Measurements from ENCODE around the gene ERICH6. TPM values are rescaled to one million over a fixed set of nuclear protein-coding genes. Genes with fewer than 3 reads are reported as not detected.

Gene ERICH6
- total RNA-seq, 1 donor from 2014 or later = 0.40 TPM

DNA sequence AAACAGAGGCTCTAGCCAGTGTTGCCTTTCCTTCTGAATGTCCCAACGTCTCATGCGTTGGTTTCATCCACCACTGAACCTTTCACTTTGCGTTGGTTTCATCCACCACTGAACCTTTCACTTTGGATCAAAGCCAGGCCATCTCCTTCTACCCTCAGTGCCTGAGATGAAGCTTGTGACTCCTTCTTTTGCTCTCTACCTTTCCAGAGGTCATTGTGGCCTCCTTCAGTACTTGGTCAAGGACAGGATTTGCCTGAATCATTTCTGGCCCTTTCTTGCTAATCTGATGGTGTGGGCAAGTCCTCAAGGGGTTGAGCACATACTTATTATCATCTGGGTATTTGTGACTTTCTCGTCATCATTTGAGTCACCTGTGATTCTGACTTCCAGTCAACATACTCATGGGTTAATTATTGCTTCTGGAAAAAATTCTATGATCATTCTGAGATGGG lies 50.6 kb downstream of the ERICH6 start:
- TF ChIP-seq, protein P1, sequence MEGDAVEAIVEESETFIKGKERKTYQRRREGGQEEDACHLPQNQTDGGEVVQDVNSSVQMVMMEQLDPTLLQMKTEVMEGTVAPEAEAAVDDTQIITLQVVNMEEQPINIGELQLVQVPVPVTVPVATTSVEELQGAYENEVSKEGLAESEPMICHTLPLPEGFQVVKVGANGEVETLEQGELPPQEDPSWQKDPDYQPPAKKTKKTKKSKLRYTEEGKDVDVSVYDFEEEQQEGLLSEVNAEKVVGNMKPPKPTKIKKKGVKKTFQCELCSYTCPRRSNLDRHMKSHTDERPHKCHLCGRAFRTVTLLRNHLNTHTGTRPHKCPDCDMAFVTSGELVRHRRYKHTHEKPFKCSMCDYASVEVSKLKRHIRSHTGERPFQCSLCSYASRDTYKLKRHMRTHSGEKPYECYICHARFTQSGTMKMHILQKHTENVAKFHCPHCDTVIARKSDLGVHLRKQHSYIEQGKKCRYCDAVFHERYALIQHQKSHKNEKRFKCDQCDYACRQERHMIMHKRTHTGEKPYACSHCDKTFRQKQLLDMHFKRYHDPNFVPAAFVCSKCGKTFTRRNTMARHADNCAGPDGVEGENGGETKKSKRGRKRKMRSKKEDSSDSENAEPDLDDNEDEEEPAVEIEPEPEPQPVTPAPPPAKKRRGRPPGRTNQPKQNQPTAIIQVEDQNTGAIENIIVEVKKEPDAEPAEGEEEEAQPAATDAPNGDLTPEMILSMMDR (conservative IDR thresholded peaks at IDR 0.05) = no peak
- Mint-ChIP-seq H3K4me3 (no peak overlapping the region), H3K27me3 (ENCODE audit: low read depth) (no peaks in the 10 kb centered on the region), H3K4me1 (no peaks in the 10 kb centered on the region), H3K9me3 (peaks cover 5% of the 10 kb centered on the region), H3K36me3 (ENCODE audit: low read depth) (no peaks in the 10 kb centered on the region), H3K27ac (ENCODE audit: unreplicated experiment) (no peak overlapping the region)
- no peak for DNase-seq (ENCODE audit: low read depth, low spot score)

DNA sequence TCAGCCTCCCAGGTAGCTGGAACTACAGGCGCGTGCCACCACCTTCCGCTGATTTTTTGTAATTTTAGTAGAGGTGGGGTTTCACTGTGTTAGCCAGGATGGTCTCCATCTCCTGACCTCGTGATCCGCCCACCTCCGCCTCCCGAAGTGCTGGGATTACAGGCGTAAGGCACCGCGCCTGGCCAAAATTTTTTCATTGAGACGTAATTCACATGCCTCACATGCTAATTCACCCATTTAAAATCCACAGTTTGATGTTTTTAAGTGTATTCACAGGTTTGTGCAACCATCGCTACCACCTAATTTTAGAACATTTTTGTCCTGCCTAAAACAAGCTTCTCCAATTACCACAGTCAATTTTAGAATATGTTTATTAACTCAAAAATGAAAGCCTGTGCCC lies 63.5 kb downstream of the ERICH6 start:
- H3K4me3 Mint-ChIP-seq = no peak overlapping the region
- H3K27me3 Mint-ChIP-seq (ENCODE audit: low read depth) = no peaks in the 10 kb centered on the region
- H3K36me3 Mint-ChIP-seq (ENCODE audit: low read depth) = no peaks in the 10 kb centered on the region
- TF ChIP-seq, protein P1 (conservative IDR thresholded peaks at IDR 0.05) = no peak
- H3K9me3 Mint-ChIP-seq = peaks cover 2% of the 10 kb centered on the region
- H3K27ac Mint-ChIP-seq (ENCODE audit: unreplicated experiment) = no peak overlapping the region
- peaks cover 10% of the 10 kb centered on the region for H3K4me1 Mint-ChIP-seq
- no peak for DNase-seq (ENCODE audit: low read depth, low spot score)

DNA sequence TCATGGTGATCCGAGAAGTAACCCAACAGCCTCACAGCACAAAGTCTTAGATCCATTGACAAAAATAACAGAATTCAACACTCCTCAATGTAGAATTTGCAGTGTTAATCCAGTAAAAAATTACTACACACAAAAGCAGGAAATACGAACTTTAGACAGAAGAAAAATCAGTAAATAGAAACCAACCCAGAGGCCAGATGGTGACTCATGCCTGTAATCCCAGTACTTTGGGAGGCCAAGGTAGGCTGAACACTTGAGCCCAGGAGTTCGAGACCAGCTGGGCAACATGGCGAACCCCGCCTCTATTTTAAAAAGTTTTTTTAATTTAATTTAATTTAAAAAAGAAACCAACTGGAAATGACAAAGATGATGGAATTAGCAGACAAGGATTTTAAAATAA lies 64.5 kb downstream of the ERICH6 start:
- DNase-seq (ENCODE audit: low read depth, low spot score) = no peak
- no peaks in the 10 kb centered on the region for H3K9me3 Mint-ChIP-seq
- H3K4me3 Mint-ChIP-seq = no peak overlapping the region
- peaks cover 17% of the 10 kb centered on the region for H3K4me1 Mint-ChIP-seq
- H3K36me3 Mint-ChIP-seq (ENCODE audit: low read depth) = no peaks in the 10 kb centered on the region
- no peak overlapping the region for H3K27ac Mint-ChIP-seq (ENCODE audit: unreplicated experiment)
- no peaks in the 10 kb centered on the region for H3K27me3 Mint-ChIP-seq (ENCODE audit: low read depth)
- TF ChIP-seq, protein P1 (conservative IDR thresholded peaks at IDR 0.05) = no peak

DNA sequence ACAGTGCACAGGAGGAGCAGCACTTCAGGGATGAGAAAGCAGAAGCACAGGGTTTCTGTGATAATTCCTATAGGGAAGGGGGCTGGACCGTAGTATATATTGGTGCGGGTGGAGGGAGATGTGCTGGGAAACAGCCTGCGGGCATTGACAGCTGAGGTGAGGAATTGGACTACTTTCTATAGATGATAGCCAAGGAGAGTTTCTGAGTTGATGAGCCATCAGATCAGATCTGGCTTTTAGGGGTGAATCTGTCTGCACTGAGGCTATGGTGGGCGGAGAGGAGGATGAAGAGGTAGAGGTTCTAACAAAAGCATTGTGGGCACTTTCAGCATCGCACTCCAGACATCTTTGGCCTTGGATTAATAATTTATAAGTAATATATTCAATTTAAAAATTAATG lies 67.5 kb downstream of the ERICH6 start:
- H3K4me3 Mint-ChIP-seq = no peak overlapping the region
- H3K4me1 Mint-ChIP-seq = peaks cover 25% of the 10 kb centered on the region
- no peak for DNase-seq (ENCODE audit: low read depth, low spot score)
- H3K27ac Mint-ChIP-seq (ENCODE audit: unreplicated experiment) = no peak overlapping the region
- no peaks in the 10 kb centered on the region for H3K9me3 Mint-ChIP-seq
- H3K36me3 Mint-ChIP-seq (ENCODE audit: low read depth) = no peaks in the 10 kb centered on the region
- no peaks in the 10 kb centered on the region for H3K27me3 Mint-ChIP-seq (ENCODE audit: low read depth)
- TF ChIP-seq, protein P1 (conservative IDR thresholded peaks at IDR 0.05) = no peak

DNA sequence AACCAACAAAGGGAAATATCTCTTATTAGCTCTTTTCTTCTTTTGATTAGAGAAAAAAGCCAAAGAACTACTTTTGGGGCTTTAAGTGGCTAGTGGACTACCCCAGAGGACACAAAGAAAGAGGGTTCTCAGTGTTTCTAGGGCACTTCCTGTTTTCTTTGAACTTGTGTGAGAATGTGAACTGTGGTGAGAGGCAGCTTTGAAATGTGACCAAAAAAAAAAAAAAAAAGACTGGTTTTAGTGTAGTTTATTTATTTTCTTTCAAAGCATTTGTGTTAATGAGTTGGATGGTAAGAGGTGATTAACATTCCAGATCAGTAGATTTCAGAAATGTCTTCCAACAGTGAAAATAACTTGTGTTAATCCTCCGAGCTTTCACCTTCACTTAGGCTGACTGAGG lies 68.2 kb downstream of the ERICH6 start:
- no peak for DNase-seq (ENCODE audit: low read depth, low spot score)
- TF ChIP-seq, protein P1 (conservative IDR thresholded peaks at IDR 0.05) = no peak
- H3K4me1 Mint-ChIP-seq = peaks cover 25% of the 10 kb centered on the region
- peak overlapping the region; percentile 60 for H3K27ac Mint-ChIP-seq (ENCODE audit: unreplicated experiment)
- no peaks in the 10 kb centered on the region for H3K9me3 Mint-ChIP-seq
- H3K27me3 Mint-ChIP-seq (ENCODE audit: low read depth) = no peaks in the 10 kb centered on the region
- no peak overlapping the region for H3K4me3 Mint-ChIP-seq
- H3K36me3 Mint-ChIP-seq (ENCODE audit: low read depth) = peaks cover under 1% of the 10 kb centered on the region

DNA sequence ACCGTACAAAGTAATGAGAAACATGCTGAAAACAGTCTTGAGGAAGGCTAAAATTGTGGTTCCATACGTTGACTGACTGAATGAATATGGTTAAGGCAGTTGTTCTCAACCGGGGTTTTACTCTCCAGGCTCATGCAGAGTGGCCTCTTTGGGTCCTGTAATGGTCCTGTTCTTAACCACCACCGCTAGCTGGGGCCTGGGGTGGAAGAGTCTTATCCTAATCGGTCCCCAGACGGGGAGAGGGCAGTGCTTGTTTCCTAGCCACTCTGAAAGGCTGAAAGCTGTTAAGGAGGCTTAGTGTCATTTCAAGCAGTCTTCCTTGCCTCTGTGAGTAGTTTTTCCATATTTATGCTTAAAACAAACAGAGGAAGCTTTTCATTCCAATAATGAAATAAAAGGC lies 68.6 kb downstream of the ERICH6 start:
- TF ChIP-seq, protein P1 (conservative IDR thresholded peaks at IDR 0.05) = no peak
- Mint-ChIP-seq H3K27me3 (ENCODE audit: low read depth) (no peaks in the 10 kb centered on the region), H3K27ac (ENCODE audit: unreplicated experiment) (peak overlapping the region; percentile 73), H3K4me1 (peaks cover 25% of the 10 kb centered on the region), H3K9me3 (no peaks in the 10 kb centered on the region), H3K4me3 (no peak overlapping the region), H3K36me3 (ENCODE audit: low read depth) (peaks cover 2% of the 10 kb centered on the region)
- no peak for DNase-seq (ENCODE audit: low read depth, low spot score)

All from neural crest cell (in vitro differentiated cells).